CD14-positive monocyte (primary cell): Measurements from ENCODE around the gene ACTA2. TPM values are rescaled to one million over a fixed set of nuclear protein-coding genes. Genes with fewer than 3 reads are reported as not detected.

Source experiments
- DNase-seq, 3 donors: peaks; one replicate each; pipeline ENCODE4 v3.0.0-alpha.2; 2011 to 2022
- H2AFZ ChIP-seq: 2 replicates; pipeline ENCODE4 v1.6.0; 2012; ENCODE audit warnings: mild to moderate bottlenecking, low read depth, low read length, inconsistent platforms; ENCODE audit not compliant: insufficient read depth, poor library complexity, severe bottlenecking
- H3K27ac ChIP-seq, 2 donors: 1 replicate in 1 of 2; 2 replicates in 1 of 2; pipeline ENCODE4 v1.5.1; 2012 to 2013; ENCODE audit warnings: low read length in 2 of 2, control low read depth in 1 of 2, inconsistent platforms in 1 of 2, low read depth in 1 of 2, mild to moderate bottlenecking in 1 of 2
- H3K27me3 ChIP-seq, 2 donors: one replicate each; pipeline versions ENCODE4 v1.6.0 to v1.6.1; 2011 to 2013; ENCODE audit warnings: low read length in 2 of 2; ENCODE audit not compliant: control insufficient read depth in 2 of 2, insufficient read depth in 2 of 2
- H3K36me3 ChIP-seq, 2 donors: replicated peaks in 1 of 2; 1 replicate in 1 of 2; 2 replicates in 1 of 2; pipeline versions ENCODE4 v1.5.1 to v1.6.1; 2012 to 2013; ENCODE audit warnings: low read length in 2 of 2, control low read depth in 1 of 2, inconsistent platforms in 1 of 2, mild to moderate bottlenecking in 1 of 2; ENCODE audit not compliant: insufficient read depth in 2 of 2, control insufficient read depth in 1 of 2
- H3K4me1 ChIP-seq, 2 donors: 1 replicate in 1 of 2; 2 replicates in 1 of 2; pipeline versions ENCODE4 v1.5.1 to v1.6.1; 2012 to 2013; ENCODE audit warnings: low read length in 2 of 2, control low read depth in 1 of 2, inconsistent platforms in 1 of 2, mild to moderate bottlenecking in 1 of 2, moderate library complexity in 1 of 2; ENCODE audit not compliant: insufficient read depth in 2 of 2, control insufficient read depth in 1 of 2
- H3K4me2 ChIP-seq: replicated peaks from 2 replicates; pipeline ENCODE3; 2012; ENCODE audit warnings: low read length, moderate library complexity, mild to moderate bottlenecking; ENCODE audit not compliant: poor library complexity, severe bottlenecking; ENCODE audit errors: extremely low read depth
- H3K4me3 ChIP-seq, 3 experiments: fragments of 200-600 bp in 1 of 3; sonication (generic) in 1 of 3; replicated peaks in 1 of 3; 1 replicate in 2 of 3; 2 replicates in 1 of 3; pipeline ENCODE4 v1.5.1; 2011 to 2013; ENCODE audit warnings: low read length in 3 of 3, mild to moderate bottlenecking in 3 of 3, control low read depth in 2 of 3, low read depth in 2 of 3, inconsistent platforms in 1 of 3, moderate library complexity in 1 of 3
- H3K79me2 ChIP-seq: 2 replicates; pipeline ENCODE4 v1.6.0; 2012; ENCODE audit warnings: mild to moderate bottlenecking, control low read depth, inconsistent platforms, low read length, moderate library complexity; ENCODE audit not compliant: insufficient read depth
- H3K9ac ChIP-seq: 2 replicates; pipeline ENCODE4 v1.6.0; 2017; ENCODE audit warnings: low read length, mild to moderate bottlenecking; ENCODE audit not compliant: insufficient read depth, poor library complexity, severe bottlenecking
- H3K9me3 ChIP-seq, 2 donors: replicated peaks in 1 of 2; 1 replicate in 1 of 2; 2 replicates in 1 of 2; pipeline versions ENCODE4 v1.5.1 to v1.6.1; 2012 to 2013; ENCODE audit warnings: low read length in 2 of 2, control low read depth in 1 of 2; ENCODE audit not compliant: control insufficient read depth in 1 of 2, insufficient read depth in 1 of 2
- H4K20me1 ChIP-seq: 2 replicates; pipeline ENCODE4 v1.6.0; 2012; ENCODE audit warnings: mild to moderate bottlenecking, low read length, control low read depth, moderate library complexity; ENCODE audit not compliant: insufficient read depth
- H3K27ac Mint-ChIP-seq, 7 donors: one replicate each; pipeline ENCODE4 v1.8.0; 2020; ENCODE audit warnings: mild to moderate bottlenecking in 7 of 7, mixed read lengths in 7 of 7, moderate library complexity in 6 of 7, inconsistent platforms in 2 of 7
- H3K27me3 Mint-ChIP-seq, 3 donors: one replicate each; pipeline ENCODE4 v1.8.0; 2021 to 2022; ENCODE audit warnings: low read depth in 3 of 3, mild to moderate bottlenecking in 3 of 3, mixed read lengths in 3 of 3, moderate library complexity in 3 of 3, inconsistent platforms in 1 of 3
- H3K36me3 Mint-ChIP-seq, 2 donors: one replicate each; pipeline ENCODE4 v1.8.0; 2020; ENCODE audit warnings: mixed read lengths in 2 of 2, inconsistent platforms in 1 of 2, mild to moderate bottlenecking in 1 of 2
- H3K4me1 Mint-ChIP-seq: one replicate; pipeline ENCODE4 v1.8.0; 2020; ENCODE audit warnings: mild to moderate bottlenecking, mixed read lengths
- H3K4me3 Mint-ChIP-seq, 2 donors: one replicate each; pipeline ENCODE4 v1.8.0; 2020; ENCODE audit warnings: mild to moderate bottlenecking in 2 of 2, mixed read lengths in 2 of 2, moderate library complexity in 1 of 2
- H3K9me3 Mint-ChIP-seq, 7 donors: one replicate each; pipeline ENCODE4 v1.8.0; 2020 to 2022; ENCODE audit warnings: mixed read lengths in 7 of 7, mild to moderate bottlenecking in 6 of 7, moderate library complexity in 6 of 7, inconsistent platforms in 2 of 7
- CTCF ChIP-seq: fragments of 200-600 bp; IDR thresholded peaks from one replicate; pipeline ENCODE4 v1.8.0; 2022; ENCODE audit warnings: antibody characterized with exemption, mild to moderate bottlenecking
- WGBS: methylation state at CpG from one replicate; pipeline ENCODE4 v1.1.5; 2013; ENCODE audit warnings: missing lambda C conversion rate; ENCODE audit not compliant: insufficient coverage; 5-methylcytosine and 5-hydroxymethylcytosine counted together
- intact Hi-C, 2 donors: fragments of 100-400 bp; cut with micrococcal nuclease; formaldehyde crosslinking; loops; one replicate each; pipeline versions ENCODE4 v1.15.0 to v1.15.1; 2023
- polyA plus RNA-seq, 3 donors: library from polyadenylated mRNA; depleted of rRNA in 1 of 3; unstranded in 2 of 3; stranded (reverse) in 1 of 3; fragments of 300-500 nt in 2 of 3; fragments of >200 nt in 1 of 3; fragmentation: Illumina TruSeq in 2 of 3; gene quantifications; 1 replicate in 2 of 3; 2 replicates in 1 of 3; pipeline ENCODE4 v1.2.3, GENCODE V29; 2012 to 2021

ACTA2 gene
- polyA plus RNA-seq, 3 donors: 4.4 to 12.3 (median 6.8) TPM

- Mint-ChIP-seq H3K27ac (no peak overlapping the region), H3K36me3 (peaks cover 9 to 11% of the 10 kb centered on the region in 2 donors), H3K4me1 (peaks cover 23% of the 10 kb centered on the region), H3K9me3 (peaks cover 3 to 5% (median 4%) of the 10 kb centered on the region in 7 donors), H3K4me3 (no peak overlapping the region), H3K27me3 (peaks cover 0 to 7% (median 1%) of the 10 kb centered on the region in 3 donors)
- TF ChIP-seq CTCF: no peak
- H3K4me2 ChIP-seq: no peak overlapping the region
- no peak overlapping the region for H3K4me3 ChIP-seq
- 100% methylated on average over 1 of the region's 2 CpGs for WGBS
- no peak overlapping the region for H3K9ac ChIP-seq
- no peaks in the 10 kb centered on the region for H3K36me3 ChIP-seq
- H4K20me1 ChIP-seq: no peaks in the 10 kb centered on the region
- H3K79me2 ChIP-seq: no peaks in the 10 kb centered on the region
- H3K27ac ChIP-seq: no peak overlapping the region
- no peak overlapping the region for H2AFZ ChIP-seq
- intact Hi-C loops: no loop called here
- no peaks in the 10 kb centered on the region for H3K27me3 ChIP-seq
- H3K9me3 ChIP-seq: no peaks in the 10 kb centered on the region
- no peak for DNase-seq
- peaks cover 14 to 17% of the 10 kb centered on the region in 2 donors for H3K4me1 ChIP-seq
These were observed 30.6 kb upstream of the ACTA2 start for GRCh38 chr10:88983206-88983605.

- peaks cover 3 to 5% (median 4%) of the 10 kb centered on the region in 7 donors for H3K9me3 Mint-ChIP-seq
- H3K27ac ChIP-seq: no peak overlapping the region
- H3K36me3 ChIP-seq: no peaks in the 10 kb centered on the region
- H3K4me2 ChIP-seq: no peak overlapping the region
- no peaks in the 10 kb centered on the region for H3K79me2 ChIP-seq
- peaks cover 9 to 11% of the 10 kb centered on the region in 2 donors for H3K36me3 Mint-ChIP-seq
- peaks cover 8 to 9% of the 10 kb centered on the region in 2 donors for H3K4me1 ChIP-seq
- H3K4me3 Mint-ChIP-seq: no peak overlapping the region
- intact Hi-C loops: no loop called here
- WGBS: 85% methylated on average over 2 of the region's 2 CpGs
- no peak for DNase-seq
- H3K9me3 ChIP-seq: no peaks in the 10 kb centered on the region
- no peak overlapping the region for H3K4me3 ChIP-seq
- no peaks in the 10 kb centered on the region for H4K20me1 ChIP-seq
- H3K9ac ChIP-seq: no peak overlapping the region
- no peaks in the 10 kb centered on the region for H3K27me3 ChIP-seq
- peaks cover 15% of the 10 kb centered on the region for H3K4me1 Mint-ChIP-seq
- H3K27me3 Mint-ChIP-seq: peaks cover 0 to 7% (median 1%) of the 10 kb centered on the region in 3 donors
- no peak for TF ChIP-seq CTCF
- no peak overlapping the region for H2AFZ ChIP-seq
- no peak overlapping the region for H3K27ac Mint-ChIP-seq
These were observed 29.8 kb upstream of the ACTA2 start for GRCh38 chr10:88982366-88982765.
